GM23338 (cell line): ENCODE results near the gene C3orf70.

Source experiments
- JUNB ChIP-seq: IDR thresholded peaks from one replicate; pipeline ENCODE4 v1.6.1; 2016; ENCODE audit warnings: antibody characterized with exemption; ENCODE audit not compliant: unreplicated experiment
- POLR2AphosphoS5 ChIP-seq: IDR thresholded peaks from 2 replicates; pipeline ENCODE4 v1.6.1; 2016; ENCODE audit warnings: antibody characterized with exemption, low read depth
- TF ChIP-seq, protein P1 (sequence below), 2 experiments: fragments of 200-600 bp in 1 of 2; sonication (generic) in 1 of 2; conservative IDR thresholded peaks; 2 replicates each; pipeline versions ENCODE4 v1.5.1 to v1.6.1; 2016 to 2017; ENCODE audit warnings: antibody characterized with exemption in 2 of 2, low read depth in 2 of 2, mild to moderate bottlenecking in 2 of 2, moderate library complexity in 1 of 2
- TF ChIP-seq, protein P2 (sequence below): IDR thresholded peaks from one replicate; pipeline ENCODE4 v1.6.1; 2018; ENCODE audit warnings: antibody characterized with exemption; ENCODE audit not compliant: unreplicated experiment

DNA sequence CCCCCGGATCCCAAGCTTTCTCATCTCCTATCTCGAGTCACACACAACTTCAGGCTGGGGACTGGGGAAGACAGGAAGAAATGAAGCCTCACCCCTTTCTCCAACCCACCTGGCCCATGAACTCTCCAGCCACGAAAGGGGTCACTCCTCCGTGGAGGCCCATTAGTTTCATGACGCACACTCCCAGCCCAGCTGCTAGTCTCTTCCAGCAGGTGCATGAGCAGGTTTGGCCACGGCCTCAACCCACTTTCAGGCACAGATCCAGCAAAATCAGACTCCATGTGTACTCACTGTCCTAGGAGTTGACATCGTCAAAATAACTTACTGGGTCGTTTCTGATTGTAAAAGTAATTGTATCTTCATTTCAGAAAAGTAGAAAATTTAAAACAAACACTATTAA, 76.6 kb downstream of the C3orf70 start:
- TF ChIP-seq, protein P1, sequence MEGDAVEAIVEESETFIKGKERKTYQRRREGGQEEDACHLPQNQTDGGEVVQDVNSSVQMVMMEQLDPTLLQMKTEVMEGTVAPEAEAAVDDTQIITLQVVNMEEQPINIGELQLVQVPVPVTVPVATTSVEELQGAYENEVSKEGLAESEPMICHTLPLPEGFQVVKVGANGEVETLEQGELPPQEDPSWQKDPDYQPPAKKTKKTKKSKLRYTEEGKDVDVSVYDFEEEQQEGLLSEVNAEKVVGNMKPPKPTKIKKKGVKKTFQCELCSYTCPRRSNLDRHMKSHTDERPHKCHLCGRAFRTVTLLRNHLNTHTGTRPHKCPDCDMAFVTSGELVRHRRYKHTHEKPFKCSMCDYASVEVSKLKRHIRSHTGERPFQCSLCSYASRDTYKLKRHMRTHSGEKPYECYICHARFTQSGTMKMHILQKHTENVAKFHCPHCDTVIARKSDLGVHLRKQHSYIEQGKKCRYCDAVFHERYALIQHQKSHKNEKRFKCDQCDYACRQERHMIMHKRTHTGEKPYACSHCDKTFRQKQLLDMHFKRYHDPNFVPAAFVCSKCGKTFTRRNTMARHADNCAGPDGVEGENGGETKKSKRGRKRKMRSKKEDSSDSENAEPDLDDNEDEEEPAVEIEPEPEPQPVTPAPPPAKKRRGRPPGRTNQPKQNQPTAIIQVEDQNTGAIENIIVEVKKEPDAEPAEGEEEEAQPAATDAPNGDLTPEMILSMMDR (conservative IDR thresholded peaks at IDR 0.05; ENCODE audit: low read depth in 2 of 2): no peak
- TF ChIP-seq, protein P2, sequence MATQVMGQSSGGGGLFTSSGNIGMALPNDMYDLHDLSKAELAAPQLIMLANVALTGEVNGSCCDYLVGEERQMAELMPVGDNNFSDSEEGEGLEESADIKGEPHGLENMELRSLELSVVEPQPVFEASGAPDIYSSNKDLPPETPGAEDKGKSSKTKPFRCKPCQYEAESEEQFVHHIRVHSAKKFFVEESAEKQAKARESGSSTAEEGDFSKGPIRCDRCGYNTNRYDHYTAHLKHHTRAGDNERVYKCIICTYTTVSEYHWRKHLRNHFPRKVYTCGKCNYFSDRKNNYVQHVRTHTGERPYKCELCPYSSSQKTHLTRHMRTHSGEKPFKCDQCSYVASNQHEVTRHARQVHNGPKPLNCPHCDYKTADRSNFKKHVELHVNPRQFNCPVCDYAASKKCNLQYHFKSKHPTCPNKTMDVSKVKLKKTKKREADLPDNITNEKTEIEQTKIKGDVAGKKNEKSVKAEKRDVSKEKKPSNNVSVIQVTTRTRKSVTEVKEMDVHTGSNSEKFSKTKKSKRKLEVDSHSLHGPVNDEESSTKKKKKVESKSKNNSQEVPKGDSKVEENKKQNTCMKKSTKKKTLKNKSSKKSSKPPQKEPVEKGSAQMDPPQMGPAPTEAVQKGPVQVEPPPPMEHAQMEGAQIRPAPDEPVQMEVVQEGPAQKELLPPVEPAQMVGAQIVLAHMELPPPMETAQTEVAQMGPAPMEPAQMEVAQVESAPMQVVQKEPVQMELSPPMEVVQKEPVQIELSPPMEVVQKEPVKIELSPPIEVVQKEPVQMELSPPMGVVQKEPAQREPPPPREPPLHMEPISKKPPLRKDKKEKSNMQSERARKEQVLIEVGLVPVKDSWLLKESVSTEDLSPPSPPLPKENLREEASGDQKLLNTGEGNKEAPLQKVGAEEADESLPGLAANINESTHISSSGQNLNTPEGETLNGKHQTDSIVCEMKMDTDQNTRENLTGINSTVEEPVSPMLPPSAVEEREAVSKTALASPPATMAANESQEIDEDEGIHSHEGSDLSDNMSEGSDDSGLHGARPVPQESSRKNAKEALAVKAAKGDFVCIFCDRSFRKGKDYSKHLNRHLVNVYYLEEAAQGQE: no peak
- TF ChIP-seq POLR2AphosphoS5 (no peak), JUNB (no peak)
